Endodermal cell (in vitro differentiated cells): ENCODE measurements around the gene ZCWPW1. TPM values are rescaled to one million over a fixed set of nuclear protein-coding genes. Genes with fewer than 3 reads are reported as not detected.
"Not testable (repeated sequence)": the region's sequence is repeated elsewhere in the genome, so short reads cannot be mapped to it uniquely, and the experiment has no call there.

Experiments used
- DNase-seq: peaks from one replicate; pipeline ENCODE4 v3.0.0-alpha.2; 2017
- H3K27ac ChIP-seq: 2 replicates; pipeline ENCODE4 v1.5.1; 2013; ENCODE audit warnings: mild to moderate bottlenecking, low read depth, low read length, moderate library complexity
- H3K27me3 ChIP-seq: 2 replicates; pipeline ENCODE4 v1.6.1; 2013; ENCODE audit warnings: mild to moderate bottlenecking, low read length, moderate library complexity; ENCODE audit not compliant: insufficient read depth, control insufficient read depth, poor library complexity, severe bottlenecking
- H3K36me3 ChIP-seq: 2 replicates; pipeline ENCODE4 v1.7.0; 2013; ENCODE audit warnings: mild to moderate bottlenecking, low read length, moderate library complexity; ENCODE audit not compliant: control insufficient read depth, insufficient read depth
- H3K4me1 ChIP-seq: one replicate; pipeline ENCODE4 v1.7.0; 2013; ENCODE audit warnings: low read length; ENCODE audit not compliant: control insufficient read depth, insufficient read depth
- H3K4me3 ChIP-seq: 2 replicates; pipeline ENCODE4 v1.5.1; 2013; ENCODE audit warnings: mild to moderate bottlenecking, low read length, moderate library complexity
- H3K9ac ChIP-seq: 2 replicates; pipeline ENCODE4 v1.6.1; 2013; ENCODE audit warnings: mild to moderate bottlenecking, low read length, moderate library complexity; ENCODE audit not compliant: poor library complexity, severe bottlenecking; ENCODE audit errors: extremely low read depth
- H3K9me3 ChIP-seq: 2 replicates; pipeline ENCODE4 v1.6.1; 2013; ENCODE audit warnings: mild to moderate bottlenecking, low read length, moderate library complexity; ENCODE audit not compliant: control insufficient read depth
- H3K27ac Mint-ChIP-seq: 2 replicates; pipeline ENCODE4 v1.8.0; 2020; ENCODE audit warnings: mixed read lengths
- H3K27me3 Mint-ChIP-seq: 2 replicates; pipeline ENCODE4 v1.8.0; 2021; ENCODE audit warnings: mild to moderate bottlenecking, mixed read lengths; ENCODE audit not compliant: insufficient read depth
- H3K36me3 Mint-ChIP-seq: 2 replicates; pipeline ENCODE4 v1.8.0; 2020; ENCODE audit warnings: low read depth, mixed read lengths
- H3K4me1 Mint-ChIP-seq: 2 replicates; pipeline ENCODE4 v1.8.0; 2020; ENCODE audit warnings: mixed read lengths
- H3K4me3 Mint-ChIP-seq: 2 replicates; pipeline ENCODE4 v1.8.0; 2020; ENCODE audit warnings: mild to moderate bottlenecking, moderate library complexity, mixed read lengths
- H3K9me3 Mint-ChIP-seq: 2 replicates; pipeline ENCODE4 v1.8.0; 2020; ENCODE audit warnings: mild to moderate bottlenecking, mixed read lengths
- WGBS, 2 experiments: methylation state at CpG; one replicate each; pipeline versions ENCODE4 v1.1.5 to v1.1.7; 2013; ENCODE audit warnings: missing lambda C conversion rate in 2 of 2, mixed read lengths in 1 of 2; ENCODE audit not compliant: insufficient coverage in 1 of 2, insufficient read length in 1 of 2; 5-methylcytosine and 5-hydroxymethylcytosine counted together
- total RNA-seq, 2 donors: library from RNA; stranded (reverse); fragmentation: NEBNext Ultra II Directional in 1 of 2; extraction: Animal tissue kit (Norgen Biotek cat#: 25700) in 1 of 2; gene quantifications; 2 replicates in 1 of 2; 3 replicates in 1 of 2; pipeline ENCODE4 v1.2.1, GENCODE V29; 2021
- TF ChIP-seq, protein P1 (sequence below): fragments of 200-600 bp; sonication (generic); conservative IDR thresholded peaks from 2 replicates; pipeline ENCODE4 v1.5.0; 2021; ENCODE audit warnings: antibody characterized with exemption, mild to moderate bottlenecking

The ZCWPW1 gene
- total RNA-seq, 2 donors from 2014 or later, result 1.9 to 2.3 TPM

DNA sequence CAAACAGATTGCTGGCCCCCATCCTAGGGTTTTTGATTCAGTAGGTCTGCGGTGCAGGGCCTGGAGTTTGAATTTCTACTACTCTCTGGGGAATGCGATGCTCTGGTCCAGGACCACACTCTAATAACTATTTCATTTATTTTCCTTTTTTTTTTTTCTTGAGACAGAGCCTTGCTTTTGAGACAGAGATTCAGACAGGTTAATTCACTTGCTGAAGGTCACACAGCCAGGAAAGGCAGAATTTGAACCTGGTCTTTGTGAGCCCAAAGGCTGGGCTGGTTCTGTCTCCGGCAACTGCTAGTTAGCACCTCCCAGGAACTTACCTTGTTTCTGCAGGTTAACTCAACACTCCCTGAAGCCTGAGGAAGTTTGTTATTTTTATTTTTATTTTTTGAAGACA lies 24.0 kb upstream of the ZCWPW1 start:
- Histone ChIP-seq H3K9ac (no peak overlapping the region), H3K4me1 (no peaks in the 10 kb centered on the region), H3K4me3 (no peak overlapping the region), H3K9me3 (no peaks in the 10 kb centered on the region), H3K27ac (no peak overlapping the region), H3K36me3 (no peaks in the 10 kb centered on the region), H3K27me3 (no peaks in the 10 kb centered on the region)
- TF ChIP-seq, protein P1, sequence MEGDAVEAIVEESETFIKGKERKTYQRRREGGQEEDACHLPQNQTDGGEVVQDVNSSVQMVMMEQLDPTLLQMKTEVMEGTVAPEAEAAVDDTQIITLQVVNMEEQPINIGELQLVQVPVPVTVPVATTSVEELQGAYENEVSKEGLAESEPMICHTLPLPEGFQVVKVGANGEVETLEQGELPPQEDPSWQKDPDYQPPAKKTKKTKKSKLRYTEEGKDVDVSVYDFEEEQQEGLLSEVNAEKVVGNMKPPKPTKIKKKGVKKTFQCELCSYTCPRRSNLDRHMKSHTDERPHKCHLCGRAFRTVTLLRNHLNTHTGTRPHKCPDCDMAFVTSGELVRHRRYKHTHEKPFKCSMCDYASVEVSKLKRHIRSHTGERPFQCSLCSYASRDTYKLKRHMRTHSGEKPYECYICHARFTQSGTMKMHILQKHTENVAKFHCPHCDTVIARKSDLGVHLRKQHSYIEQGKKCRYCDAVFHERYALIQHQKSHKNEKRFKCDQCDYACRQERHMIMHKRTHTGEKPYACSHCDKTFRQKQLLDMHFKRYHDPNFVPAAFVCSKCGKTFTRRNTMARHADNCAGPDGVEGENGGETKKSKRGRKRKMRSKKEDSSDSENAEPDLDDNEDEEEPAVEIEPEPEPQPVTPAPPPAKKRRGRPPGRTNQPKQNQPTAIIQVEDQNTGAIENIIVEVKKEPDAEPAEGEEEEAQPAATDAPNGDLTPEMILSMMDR, result no peak
- DNase-seq, result no peak
- H3K36me3 Mint-ChIP-seq, result no peaks in the 10 kb centered on the region
- H3K4me1 Mint-ChIP-seq, result peaks cover 5% of the 10 kb centered on the region
- H3K27me3 Mint-ChIP-seq, result no peaks in the 10 kb centered on the region
- 90 to 100% methylated on average over 2 to 3 of the region's 3 CpGs for WGBS, 2 experiments
- H3K4me3 Mint-ChIP-seq, result no peak overlapping the region
- H3K27ac Mint-ChIP-seq, result no peak overlapping the region
- H3K9me3 Mint-ChIP-seq, result no peaks in the 10 kb centered on the region

DNA sequence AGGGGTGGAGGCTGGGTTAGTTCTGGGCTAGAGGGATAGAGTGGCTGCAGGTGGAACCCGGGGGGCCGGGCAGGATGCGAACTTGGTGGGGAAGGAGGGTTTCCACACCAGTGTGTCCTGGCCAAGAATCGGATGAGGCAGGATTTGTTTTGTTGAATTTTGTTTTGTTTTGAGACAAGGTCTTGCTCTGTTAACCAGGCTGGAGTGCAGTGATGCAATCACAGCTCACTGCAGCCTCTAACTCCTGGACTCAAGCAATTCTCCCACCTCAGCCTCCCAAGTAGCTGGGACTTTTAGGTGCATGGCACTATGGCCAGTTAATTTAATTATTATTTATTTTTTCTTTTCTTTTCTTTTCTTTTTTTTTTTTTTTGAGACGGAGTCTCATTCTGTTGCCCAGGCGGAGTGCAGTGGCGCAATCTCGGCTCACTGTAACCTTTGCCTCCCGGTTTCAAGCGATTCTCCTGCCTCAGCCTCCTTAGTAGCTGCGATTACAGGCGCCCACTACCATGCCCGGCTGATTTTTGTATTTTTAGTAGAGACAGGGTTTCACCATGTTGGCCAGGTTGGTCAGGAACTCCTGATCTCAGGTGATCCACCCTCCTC lies 20.8 kb upstream of the ZCWPW1 start:
- Mint-ChIP-seq H3K9me3 (no peaks in the 10 kb centered on the region), H3K27me3 (no peaks in the 10 kb centered on the region), H3K4me1 (peaks cover 4% of the 10 kb centered on the region), H3K27ac (peak overlapping the region; percentile 44), H3K4me3 (no peak overlapping the region), H3K36me3 (no peaks in the 10 kb centered on the region)
- 93 to 95% methylated on average over 8 to 13 of the region's 13 CpGs for WGBS, 2 experiments
- Histone ChIP-seq H3K4me3 (no peak overlapping the region), H3K9me3 (no peaks in the 10 kb centered on the region), H3K27me3 (no peaks in the 10 kb centered on the region), H3K9ac (no peak overlapping the region), H3K27ac (no peak overlapping the region), H3K4me1 (no peaks in the 10 kb centered on the region), H3K36me3 (no peaks in the 10 kb centered on the region)
- DNase-seq, result no peak
- TF ChIP-seq, protein P1, result no peak

DNA sequence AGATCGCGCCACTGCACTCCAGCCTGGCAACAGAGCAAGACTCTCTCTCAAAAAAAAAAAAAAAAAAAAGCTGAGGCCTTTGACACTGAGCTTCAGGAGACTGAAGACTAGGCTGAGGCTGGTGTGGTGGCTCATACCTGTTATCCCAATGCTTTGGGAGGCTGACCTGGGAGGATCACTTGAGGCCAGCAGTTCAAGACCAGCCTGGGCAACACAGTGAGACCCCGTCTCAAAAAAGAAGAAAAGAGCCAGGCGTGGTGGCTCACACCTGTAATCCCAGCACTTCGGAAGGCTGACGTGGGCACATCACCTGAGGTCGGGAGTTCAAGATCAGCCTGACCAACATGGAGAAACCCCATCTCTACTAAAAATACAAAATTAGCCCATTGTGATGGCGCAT lies 18.9 kb upstream of the ZCWPW1 start:
- not testable (repeated sequence) for H3K36me3 Mint-ChIP-seq, H3K9me3 ChIP-seq, H3K9me3 Mint-ChIP-seq, H3K4me1 ChIP-seq, H3K27ac Mint-ChIP-seq, H3K27me3 Mint-ChIP-seq, H3K27me3 ChIP-seq, H3K4me3 ChIP-seq, H3K4me3 Mint-ChIP-seq, H3K36me3 ChIP-seq, DNase-seq, H3K4me1 Mint-ChIP-seq, H3K9ac ChIP-seq, H3K27ac ChIP-seq
- WGBS, 2 experiments, result 82 to 90% methylated on average over 7 to 8 of the region's 8 CpGs

DNA sequence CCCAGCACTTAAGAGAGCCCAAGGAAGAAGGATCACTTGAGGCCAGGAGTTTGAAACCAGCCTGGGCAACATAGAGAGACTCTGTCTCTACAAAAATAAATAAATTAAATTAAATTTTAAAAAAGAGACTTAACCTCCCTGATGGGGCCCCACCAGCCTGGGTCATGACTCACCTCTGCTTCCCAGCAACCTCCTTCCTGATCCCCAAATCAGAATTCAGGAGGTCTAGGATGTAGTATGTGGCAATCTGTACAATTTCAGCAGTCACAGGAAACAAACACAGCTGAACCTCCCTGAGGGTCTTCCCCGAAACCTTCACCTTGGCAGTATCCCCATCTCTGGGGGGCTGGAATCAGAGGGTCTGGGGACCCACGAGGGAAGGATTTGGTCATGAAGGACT lies 17.5 kb upstream of the ZCWPW1 start:
- no peak overlapping the region for H3K4me3 Mint-ChIP-seq

More for the DNA sequence above, 17.5 kb upstream of the ZCWPW1 start:
- WGBS, 2 experiments, result 91 to 93% methylated on average over 2 of the region's 2 CpGs
- no peaks in the 10 kb centered on the region for H3K27me3 Mint-ChIP-seq
- no peaks in the 10 kb centered on the region for H3K36me3 Mint-ChIP-seq
- Histone ChIP-seq H3K9me3 (no peaks in the 10 kb centered on the region), H3K4me3 (no peak overlapping the region), H3K27me3 (no peaks in the 10 kb centered on the region), H3K4me1 (no peaks in the 10 kb centered on the region), H3K27ac (no peak overlapping the region), H3K9ac (no peak overlapping the region), H3K36me3 (no peaks in the 10 kb centered on the region)
- peak overlapping the region; percentile 74 for H3K27ac Mint-ChIP-seq
- TF ChIP-seq, protein P1, result peak; percentile 11
- DNase-seq, result no peak
- H3K9me3 Mint-ChIP-seq, result no peaks in the 10 kb centered on the region
- H3K4me1 Mint-ChIP-seq, result peaks cover 5% of the 10 kb centered on the region
